ENCODE results near the gene TNIK. TPM values are rescaled to one million over a fixed set of nuclear protein-coding genes. Genes with fewer than 3 reads are reported as not detected.
"Not testable (repeated sequence)": the region's sequence is repeated elsewhere in the genome, so short reads cannot be mapped to it uniquely, and the experiment has no call there.

TNIK gene
- total RNA-seq, 2 donors from 2014 or later = 31.7 to 37.9 TPM

DNA sequence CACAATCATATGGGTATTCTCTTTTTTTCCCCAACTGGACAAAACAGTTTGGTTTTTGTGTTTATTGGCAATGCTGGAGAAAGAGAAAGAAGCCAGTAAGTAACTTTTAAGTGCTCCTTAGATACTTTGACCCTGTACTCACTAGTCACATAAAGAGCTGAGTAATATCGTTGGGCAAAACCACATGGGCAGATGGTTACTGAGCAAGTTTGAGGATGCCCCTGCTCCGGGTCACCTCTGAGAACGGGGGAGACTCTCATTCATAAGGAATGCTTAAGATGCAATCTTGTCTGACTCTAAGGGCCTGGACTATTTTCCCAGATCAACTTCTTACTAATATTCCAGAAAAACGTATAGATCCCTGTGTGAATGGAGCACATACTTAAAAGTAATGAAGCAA, 327.3 kb downstream of the TNIK start:
- Mint-ChIP-seq H3K36me3 (peaks cover 8 to 12% of the 10 kb centered on the region in 2 donors), H3K27ac (no peak overlapping the region), H3K9me3 (no peaks in the 10 kb centered on the region)
- ATAC-seq = no peak
- DNase-seq (ENCODE audit: low spot score in 2 of 2) = no peak

GRCh38 chr3:171129827-171130226, 330.4 kb downstream of the TNIK start:
- H3K27ac Mint-ChIP-seq = no peak overlapping the region

GRCh38 chr3:171127611-171128010, 332.6 kb downstream of the TNIK start:
- Mint-ChIP-seq H3K9me3 (no peaks in the 10 kb centered on the region), H3K36me3 (peaks cover 12 to 24% of the 10 kb centered on the region in 2 donors), H3K27ac (no peak overlapping the region)
- ATAC-seq (no peak), DNase-seq (ENCODE audit: low spot score in 2 of 2) (no peak)

More at GRCh38 chr3:171129827-171130226, 330.4 kb downstream of the TNIK start:
- ATAC-seq (no peak), DNase-seq (ENCODE audit: low spot score in 2 of 2) (no peak)
- Mint-ChIP-seq H3K36me3 (peaks cover 9 to 16% of the 10 kb centered on the region in 2 donors), H3K9me3 (no peaks in the 10 kb centered on the region)

- Mint-ChIP-seq H3K9me3 (no peaks in the 10 kb centered on the region), H3K36me3 (peaks cover 21 to 24% of the 10 kb centered on the region in 2 donors), H3K27ac (no peak overlapping the region)
- ATAC-seq (no peak), DNase-seq (ENCODE audit: low spot score in 2 of 2) (no peak)
Observed at GRCh38 chr3:171126478-171127209, 333.6 kb downstream of the TNIK start.

GRCh38 chr3:171125010-171125409, 335.2 kb downstream of the TNIK start:
- no peak overlapping the region for H3K27ac Mint-ChIP-seq
- peaks cover 31 to 32% of the 10 kb centered on the region in 2 donors for H3K36me3 Mint-ChIP-seq
- H3K9me3 Mint-ChIP-seq = no peaks in the 10 kb centered on the region
- DNase-seq (ENCODE audit: low spot score in 2 of 2) (no peak), ATAC-seq (no peak)

DNA sequence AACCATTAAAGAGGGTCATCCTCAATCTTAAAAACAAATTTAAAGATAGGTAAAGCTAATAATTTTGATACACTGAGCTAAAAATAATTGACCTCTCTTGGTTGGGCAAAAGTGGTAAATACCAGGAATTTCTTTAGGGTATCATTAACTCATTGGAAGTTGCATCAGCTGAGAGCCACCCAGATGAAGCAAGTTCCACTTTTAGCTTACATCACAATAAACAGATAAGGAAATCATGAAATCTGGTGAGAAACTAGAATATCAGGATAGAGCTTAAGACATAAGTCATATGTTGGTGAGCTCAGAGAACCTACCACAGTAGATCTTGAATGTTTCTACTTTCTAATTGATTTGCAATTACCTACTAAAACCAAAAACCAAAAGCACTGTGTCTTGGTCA, 336.3 kb downstream of the TNIK start:
- H3K36me3 Mint-ChIP-seq = peaks cover 32 to 37% of the 10 kb centered on the region in 2 donors
- no peak overlapping the region for H3K27ac Mint-ChIP-seq
- H3K9me3 Mint-ChIP-seq = no peaks in the 10 kb centered on the region
- ATAC-seq = no peak
- no peak for DNase-seq (ENCODE audit: low spot score in 2 of 2)

GRCh38 chr3:171122861-171123260, 337.3 kb downstream of the TNIK start:
- Mint-ChIP-seq H3K9me3 (no peaks in the 10 kb centered on the region), H3K36me3 (peaks cover 32 to 37% of the 10 kb centered on the region in 2 donors), H3K27ac (no peak overlapping the region)
- no peak for DNase-seq (ENCODE audit: low spot score in 2 of 2)
- no peak for ATAC-seq

GRCh38 chr3:171122240-171122639, 338.0 kb downstream of the TNIK start:
- ATAC-seq = no peak
- Mint-ChIP-seq H3K27ac (no peak overlapping the region), H3K36me3 (peaks cover 32 to 37% of the 10 kb centered on the region in 2 donors), H3K9me3 (no peaks in the 10 kb centered on the region)
- no peak for DNase-seq (ENCODE audit: low spot score in 2 of 2)

DNA sequence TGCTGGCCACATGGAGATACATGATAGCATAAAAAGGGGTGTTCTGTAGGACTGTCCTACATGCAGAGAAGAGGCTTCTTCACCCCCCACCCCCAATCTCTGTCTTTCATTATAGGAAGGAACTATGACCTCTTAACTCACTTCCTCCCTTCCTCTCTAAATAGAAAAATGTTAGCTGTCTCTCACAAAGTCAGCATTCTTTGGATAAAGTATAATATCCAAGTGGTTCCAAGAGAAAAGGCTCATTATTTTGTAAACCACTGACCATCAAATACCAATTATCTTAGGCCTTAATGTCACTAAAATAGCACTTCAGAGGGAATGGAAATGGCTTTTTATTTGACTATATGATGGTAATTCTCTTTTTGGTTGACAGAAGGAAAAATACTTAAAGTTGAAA, 338.4 kb downstream of the TNIK start:
- H3K27ac Mint-ChIP-seq = no peak overlapping the region
- no peak for ATAC-seq
- peaks cover 34 to 40% of the 10 kb centered on the region in 2 donors for H3K36me3 Mint-ChIP-seq
- no peak for DNase-seq (ENCODE audit: low spot score in 2 of 2)
- no peaks in the 10 kb centered on the region for H3K9me3 Mint-ChIP-seq

DNA sequence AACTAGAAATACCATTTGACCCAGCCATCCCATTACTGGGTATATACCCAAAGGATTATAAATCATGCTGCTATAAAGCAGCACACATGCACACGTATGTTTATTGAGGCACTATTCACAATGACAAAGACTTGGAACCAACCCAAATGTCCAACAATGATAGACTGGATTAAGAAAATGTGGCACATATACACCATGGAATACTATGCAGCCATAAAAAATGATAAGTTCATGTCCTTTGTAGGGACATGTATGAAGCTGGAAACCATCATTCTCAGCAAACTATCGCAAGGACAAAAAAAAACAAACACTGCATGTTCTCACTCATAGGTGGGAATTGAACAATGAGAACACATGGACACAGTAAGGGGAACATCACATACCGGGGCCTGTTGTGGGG, 340.8 kb downstream of the TNIK start:
- not testable (repeated sequence) for H3K9me3 Mint-ChIP-seq; ATAC-seq; H3K27ac Mint-ChIP-seq; DNase-seq (ENCODE audit: low spot score in 2 of 2)
- peaks cover 28 to 39% of the 10 kb centered on the region in 2 donors for H3K36me3 Mint-ChIP-seq

- not testable (repeated sequence) for H3K27ac Mint-ChIP-seq; H3K9me3 Mint-ChIP-seq; ATAC-seq; DNase-seq (ENCODE audit: low spot score in 2 of 2)
- H3K36me3 Mint-ChIP-seq = peaks cover 28 to 39% of the 10 kb centered on the region in 2 donors
Observed at GRCh38 chr3:171118993-171119392, 341.2 kb downstream of the TNIK start.

DNA sequence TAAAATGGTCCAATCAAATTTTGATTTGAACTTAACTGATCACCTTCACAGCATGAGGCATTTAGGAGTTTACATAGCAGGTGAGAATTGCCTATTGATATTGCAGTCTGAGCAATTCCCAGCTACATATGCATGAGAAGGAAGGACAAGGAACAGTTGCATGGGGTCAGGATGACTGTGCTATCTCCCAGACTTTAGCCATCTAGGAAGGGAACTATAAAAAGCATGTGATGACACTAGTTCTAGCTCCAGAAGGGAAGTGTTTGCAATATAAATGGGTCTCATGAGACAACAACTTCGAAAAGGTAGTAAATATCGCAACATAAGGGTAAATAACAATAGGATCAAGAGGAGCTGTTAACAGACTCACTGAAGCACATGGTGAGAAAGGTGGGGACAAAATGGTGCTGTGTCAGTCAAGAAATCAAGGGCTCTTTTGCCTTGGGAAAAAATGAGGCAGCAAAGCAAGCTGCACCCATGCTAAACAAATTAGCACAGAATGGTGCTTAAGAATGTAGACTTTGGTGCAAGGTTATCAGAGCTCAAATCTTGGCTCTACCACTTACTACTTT, 343.3 kb downstream of the TNIK start:
- Mint-ChIP-seq H3K27ac (no peak overlapping the region), H3K9me3 (no peaks in the 10 kb centered on the region), H3K36me3 (peaks cover 20 to 29% of the 10 kb centered on the region in 2 donors)
- ATAC-seq (no peak), DNase-seq (ENCODE audit: low spot score in 2 of 2) (no peak)

GRCh38 chr3:171116365-171116764, 343.8 kb downstream of the TNIK start:
- Mint-ChIP-seq H3K27ac (no peak overlapping the region), H3K36me3 (peaks cover 20 to 24% of the 10 kb centered on the region in 2 donors), H3K9me3 (no peaks in the 10 kb centered on the region)
- no peak for DNase-seq (ENCODE audit: low spot score in 2 of 2)
- ATAC-seq = no peak

GRCh38 chr3:171115667-171116066, 344.5 kb downstream of the TNIK start:
- Mint-ChIP-seq H3K36me3 (peaks cover 13 to 17% of the 10 kb centered on the region in 2 donors), H3K9me3 (no peaks in the 10 kb centered on the region), H3K27ac (no peak overlapping the region)
- DNase-seq (ENCODE audit: low spot score in 2 of 2) (no peak), ATAC-seq (no peak)

GRCh38 chr3:171113716-171114115, 346.5 kb downstream of the TNIK start:
- ATAC-seq (no peak), DNase-seq (ENCODE audit: low spot score in 2 of 2) (no peak)
- H3K36me3 Mint-ChIP-seq = peaks cover 4 to 17% of the 10 kb centered on the region in 2 donors
- H3K9me3 Mint-ChIP-seq = no peaks in the 10 kb centered on the region
- H3K27ac Mint-ChIP-seq = no peak overlapping the region

- DNase-seq (ENCODE audit: low spot score in 2 of 2) (no peak), ATAC-seq (no peak)
- no peaks in the 10 kb centered on the region for H3K9me3 Mint-ChIP-seq
- peaks cover 6 to 9% of the 10 kb centered on the region in 2 donors for H3K36me3 Mint-ChIP-seq
- H3K27ac Mint-ChIP-seq = no peak overlapping the region
Observed at GRCh38 chr3:171110715-171111114, 349.5 kb downstream of the TNIK start.

- peaks cover 6 to 12% of the 10 kb centered on the region in 2 donors for H3K36me3 Mint-ChIP-seq
- H3K27ac Mint-ChIP-seq = peak overlapping the region in 1 of 2 donors; percentile 39
Observed at GRCh38 chr3:171108066-171108465, 352.1 kb downstream of the TNIK start.

DNA sequence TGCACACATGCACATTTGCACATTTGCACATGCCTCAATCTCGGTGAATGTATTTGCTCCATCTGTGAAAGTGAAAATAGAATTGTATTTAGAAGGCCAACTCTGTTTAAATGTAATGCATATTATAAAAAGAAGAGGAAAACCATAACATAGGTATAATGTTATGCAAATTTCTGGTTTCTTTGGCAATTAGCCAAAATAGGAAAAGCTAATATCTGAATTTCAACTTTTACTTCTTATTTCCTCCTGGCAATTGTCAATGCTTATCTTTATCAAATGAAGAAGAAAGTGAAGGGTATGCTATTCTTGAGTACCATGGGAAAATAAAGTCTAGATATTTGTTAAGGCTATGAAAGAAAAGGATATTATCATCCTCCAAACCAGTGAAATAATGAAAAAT, 357.0 kb downstream of the TNIK start:
- Mint-ChIP-seq H3K9me3 (no peaks in the 10 kb centered on the region), H3K27ac (no peak overlapping the region), H3K36me3 (peaks cover 24% of the 10 kb centered on the region in 2 donors)

More at GRCh38 chr3:171108066-171108465, 352.1 kb downstream of the TNIK start:
- no peaks in the 10 kb centered on the region for H3K9me3 Mint-ChIP-seq
- ATAC-seq (no peak), DNase-seq (ENCODE audit: low spot score in 2 of 2) (no peak)

More for the DNA sequence above, 357.0 kb downstream of the TNIK start:
- no peak for DNase-seq (ENCODE audit: low spot score in 2 of 2)
- ATAC-seq = no peak
